Sigmoid colon (tissue), 3 donors: ENCODE results near the gene CSNK1D.

Source experiments
- POLR2A ChIP-seq, 2 donors: fragments of 450-650 bp; IDR thresholded peaks; one replicate each; pipeline ENCODE4 v1.6.1; 2016; ENCODE audit warnings: antibody characterized with exemption in 2 of 2, mild to moderate bottlenecking in 2 of 2, moderate library complexity in 2 of 2
- TF ChIP-seq, protein P1 (sequence below), 4 experiments: fragments of 450-650 bp in 3 of 4; fragments of 200-600 bp in 1 of 4; IDR thresholded peaks; one replicate each; pipeline ENCODE4 v1.5.1; 2016 to 2019; ENCODE audit warnings: antibody characterized with exemption in 4 of 4, mild to moderate bottlenecking in 3 of 4, moderate library complexity in 2 of 4

DNA sequence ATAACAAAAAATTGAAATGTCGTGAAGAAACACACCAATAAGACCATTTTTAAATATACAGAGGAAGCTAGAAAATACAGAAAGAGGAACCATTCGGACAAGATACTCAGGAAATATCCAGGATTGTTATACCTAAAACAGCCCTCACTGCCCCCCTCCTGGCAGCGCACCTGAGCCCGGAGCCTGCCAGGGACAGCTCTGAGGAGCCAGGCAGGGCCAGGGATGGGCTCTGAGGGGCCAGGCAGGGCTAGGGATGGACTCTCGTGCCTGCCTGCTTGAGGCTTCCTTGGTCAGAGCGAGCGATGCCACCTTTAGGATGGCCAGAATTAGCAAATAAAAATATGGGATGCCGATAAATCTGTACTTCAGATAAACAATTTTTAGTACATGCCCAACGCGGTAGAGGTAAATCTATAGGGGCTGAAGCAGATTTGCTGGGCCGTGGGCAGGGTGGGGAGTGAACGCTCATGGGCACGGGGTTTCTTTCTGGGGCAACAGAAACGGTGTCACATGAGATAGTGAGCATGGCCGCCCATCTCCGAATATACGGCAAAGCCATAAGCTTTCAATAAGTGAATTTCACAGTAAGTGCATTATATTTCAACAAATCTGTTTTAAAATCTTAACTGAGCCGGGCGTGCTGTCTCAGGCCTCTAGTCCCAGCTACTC is 18.2 kb upstream of the CSNK1D start:
- no peak for TF ChIP-seq POLR2A (IDR thresholded peaks at IDR 0.05)
- TF ChIP-seq, protein P1, sequence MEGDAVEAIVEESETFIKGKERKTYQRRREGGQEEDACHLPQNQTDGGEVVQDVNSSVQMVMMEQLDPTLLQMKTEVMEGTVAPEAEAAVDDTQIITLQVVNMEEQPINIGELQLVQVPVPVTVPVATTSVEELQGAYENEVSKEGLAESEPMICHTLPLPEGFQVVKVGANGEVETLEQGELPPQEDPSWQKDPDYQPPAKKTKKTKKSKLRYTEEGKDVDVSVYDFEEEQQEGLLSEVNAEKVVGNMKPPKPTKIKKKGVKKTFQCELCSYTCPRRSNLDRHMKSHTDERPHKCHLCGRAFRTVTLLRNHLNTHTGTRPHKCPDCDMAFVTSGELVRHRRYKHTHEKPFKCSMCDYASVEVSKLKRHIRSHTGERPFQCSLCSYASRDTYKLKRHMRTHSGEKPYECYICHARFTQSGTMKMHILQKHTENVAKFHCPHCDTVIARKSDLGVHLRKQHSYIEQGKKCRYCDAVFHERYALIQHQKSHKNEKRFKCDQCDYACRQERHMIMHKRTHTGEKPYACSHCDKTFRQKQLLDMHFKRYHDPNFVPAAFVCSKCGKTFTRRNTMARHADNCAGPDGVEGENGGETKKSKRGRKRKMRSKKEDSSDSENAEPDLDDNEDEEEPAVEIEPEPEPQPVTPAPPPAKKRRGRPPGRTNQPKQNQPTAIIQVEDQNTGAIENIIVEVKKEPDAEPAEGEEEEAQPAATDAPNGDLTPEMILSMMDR (IDR thresholded peaks at IDR 0.05), result no peak
